GM21528 (cell line): ENCODE results near the gene RWDD3.

Experiments
- ATAC-seq: cut with Tn5 transposase; IDR thresholded peaks from one replicate; pipeline ENCODE4 v1.9.1; 2021; ENCODE audit warnings: mild to moderate bottlenecking, moderate library complexity; ENCODE audit not compliant: unreplicated experiment, low FRiP score

Gene RWDD3

GRCh38 chr1:95281781-95282517 lies 47.9 kb downstream of the RWDD3 start:
- no peak for ATAC-seq

- ATAC-seq: no peak
Observed at GRCh38 chr1:95282518-95282895, 48.5 kb downstream of the RWDD3 start.

GRCh38 chr1:95284420-95284819 lies 50.4 kb downstream of the RWDD3 start:
- no peak for ATAC-seq

- no peak for ATAC-seq
Observed at GRCh38 chr1:95286479-95286878, 52.5 kb downstream of the RWDD3 start.

- ATAC-seq: no peak
Observed at GRCh38 chr1:95287081-95287480, 53.1 kb downstream of the RWDD3 start.

- ATAC-seq: no peak
Observed at GRCh38 chr1:95287825-95288224, 53.8 kb downstream of the RWDD3 start.
